ENCODE data around the gene COL24A1.
"Not testable (repeated sequence)": the region's sequence is repeated elsewhere in the genome, so short reads cannot be mapped to it uniquely, and the experiment has no call there.

Gene COL24A1

GRCh38 chr1:86114816-86115400 lies 41.7 kb downstream of the COL24A1 start:
- no peak for DNase-seq (ENCODE audit: extremely low read depth, low read depth)
- no peak for TF ChIP-seq CTCF (IDR thresholded peaks at IDR 0.05; ENCODE audit: low read depth, low read length, missing control alignments)
- no peak overlapping the region for H3K4me3 ChIP-seq (replicated peaks; ENCODE audit: low read depth, low read length)

- H3K4me3 ChIP-seq (replicated peaks; ENCODE audit: low read depth, low read length) = no peak overlapping the region
- TF ChIP-seq CTCF (IDR thresholded peaks at IDR 0.05; ENCODE audit: low read depth, low read length, missing control alignments) = no peak
- no peak for DNase-seq (ENCODE audit: extremely low read depth, low read depth)
These were observed 42.3 kb downstream of the COL24A1 start for GRCh38 chr1:86114236-86114635.

GRCh38 chr1:86111590-86111989 lies 45.0 kb downstream of the COL24A1 start:
- not testable (repeated sequence) for DNase-seq (ENCODE audit: extremely low read depth, low read depth); H3K4me3 ChIP-seq (replicated peaks; ENCODE audit: low read depth, low read length)

GRCh38 chr1:86110451-86111129 lies 46.0 kb downstream of the COL24A1 start:
- DNase-seq (ENCODE audit: extremely low read depth, low read depth) = no peak
- H3K4me3 ChIP-seq (replicated peaks; ENCODE audit: low read depth, low read length) = no peak overlapping the region

GRCh38 chr1:86105533-86105866 lies 51.1 kb downstream of the COL24A1 start:
- no peak overlapping the region for H3K4me3 ChIP-seq (replicated peaks; ENCODE audit: low read depth, low read length)
- TF ChIP-seq CTCF (IDR thresholded peaks at IDR 0.05; ENCODE audit: low read depth, low read length, missing control alignments) = no peak
- DNase-seq (ENCODE audit: extremely low read depth, low read depth) = no peak

More at GRCh38 chr1:86110451-86111129, 46.0 kb downstream of the COL24A1 start:
- no peak for TF ChIP-seq CTCF (IDR thresholded peaks at IDR 0.05; ENCODE audit: low read depth, low read length, missing control alignments)

- no peak overlapping the region for H3K4me3 ChIP-seq (replicated peaks; ENCODE audit: low read depth, low read length)
- no peak for DNase-seq (ENCODE audit: extremely low read depth, low read depth)
- no peak for TF ChIP-seq CTCF (IDR thresholded peaks at IDR 0.05; ENCODE audit: low read depth, low read length, missing control alignments)
These were observed 51.7 kb downstream of the COL24A1 start for GRCh38 chr1:86104606-86105532.

GRCh38 chr1:86101616-86102015 lies 55.0 kb downstream of the COL24A1 start:
- H3K4me3 ChIP-seq (replicated peaks; ENCODE audit: low read depth, low read length) = no peak overlapping the region
- TF ChIP-seq CTCF (IDR thresholded peaks at IDR 0.05; ENCODE audit: low read depth, low read length, missing control alignments) = no peak
- no peak for DNase-seq (ENCODE audit: extremely low read depth, low read depth)
